GM21447 (cell line): ENCODE measurements around the gene PDX1.
A peak's percentile ranks its signal among the peaks of the same experiment; 100 is the strongest.
"Not testable (repeated sequence)": the region's sequence is repeated elsewhere in the genome, so short reads cannot be mapped to it uniquely, and the experiment has no call there.

Experiments used
- ATAC-seq: cut with Tn5 transposase; IDR thresholded peaks from one replicate; pipeline ENCODE4 v1.9.1; 2021; ENCODE audit not compliant: unreplicated experiment

The PDX1 gene

DNA sequence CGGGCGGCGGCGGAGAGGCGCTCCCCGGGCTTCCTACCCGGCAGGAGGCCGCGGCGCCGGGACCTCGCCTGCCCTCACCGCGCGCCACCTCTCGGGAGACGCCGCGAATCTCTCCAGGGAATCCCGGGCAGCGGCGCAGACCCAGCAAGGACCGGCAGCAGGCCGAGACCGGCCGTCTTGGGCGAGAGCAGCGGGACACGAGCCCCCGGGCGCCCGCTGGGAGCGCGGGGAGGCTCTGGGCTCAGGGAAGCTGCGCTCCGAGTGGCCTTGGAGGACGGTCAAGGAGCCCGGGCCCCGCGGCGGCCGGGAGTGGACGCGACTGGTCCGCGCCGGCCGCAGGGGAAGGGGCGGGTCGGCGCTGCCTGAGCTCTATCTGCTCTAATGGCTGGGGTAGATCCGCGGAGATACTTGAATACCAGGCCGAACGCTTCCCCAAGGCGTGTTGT lies 34.6 kb downstream of the PDX1 start:
- ATAC-seq, result peak; percentile 32

DNA sequence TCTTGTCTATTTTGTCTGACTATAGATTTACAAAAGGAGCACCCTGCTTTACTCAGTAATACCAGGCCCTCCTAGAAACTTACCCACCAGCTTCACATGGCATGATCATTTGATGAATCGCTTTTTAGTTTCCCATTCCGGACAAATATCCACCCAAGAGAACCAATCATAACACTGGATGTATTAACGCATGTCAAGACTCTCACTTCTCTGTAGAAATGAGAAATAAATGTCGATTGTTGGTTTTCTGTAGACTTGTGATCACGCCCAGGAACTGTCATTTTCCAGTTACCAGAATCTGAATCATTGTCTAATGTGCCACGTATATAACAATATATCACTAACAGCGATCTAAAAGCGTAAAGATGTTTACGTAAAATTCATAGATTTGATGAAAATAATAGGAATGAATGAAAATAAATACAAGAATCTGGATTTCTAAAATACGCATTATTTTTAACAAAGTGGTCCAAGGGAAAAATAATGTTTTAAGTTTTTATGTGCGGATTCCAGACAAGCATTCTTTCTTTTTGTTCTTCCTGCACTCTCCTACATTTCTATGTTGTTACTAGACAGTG lies 35.3 kb downstream of the PDX1 start:
- ATAC-seq, result no peak

DNA sequence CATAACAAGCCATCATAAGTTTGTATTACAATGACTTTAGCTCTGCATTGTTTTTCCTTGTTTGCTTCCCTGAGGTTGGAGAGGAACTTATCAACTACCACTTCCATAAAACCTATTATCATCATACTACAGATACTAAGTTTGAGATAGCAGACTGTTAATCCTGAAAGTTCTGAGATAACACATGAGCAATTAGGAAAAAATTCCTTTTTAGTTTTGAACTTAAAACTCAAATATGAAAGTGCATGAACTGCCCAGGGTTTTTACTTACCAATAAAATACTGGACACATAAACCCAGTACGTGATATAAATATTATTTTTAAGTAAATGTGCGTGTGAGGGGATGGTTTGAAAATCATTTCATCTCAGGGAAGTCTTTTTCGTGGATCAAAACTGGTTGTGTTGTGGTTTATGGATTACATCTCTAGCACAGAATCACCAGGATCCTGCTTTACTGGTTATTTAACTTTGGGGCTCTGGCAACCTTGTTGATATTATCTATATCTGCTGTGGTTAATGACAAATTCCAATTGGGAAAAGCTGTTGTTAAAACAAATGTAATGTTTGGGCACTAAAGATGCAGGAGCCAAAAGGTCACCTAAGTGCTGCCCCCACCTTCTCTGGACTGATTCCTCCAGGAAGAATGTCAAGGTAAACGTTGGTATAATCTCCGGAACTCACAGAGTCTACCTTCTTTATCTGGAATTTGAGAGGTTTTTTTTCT lies 36.9 kb downstream of the PDX1 start:
- no peak for ATAC-seq

DNA sequence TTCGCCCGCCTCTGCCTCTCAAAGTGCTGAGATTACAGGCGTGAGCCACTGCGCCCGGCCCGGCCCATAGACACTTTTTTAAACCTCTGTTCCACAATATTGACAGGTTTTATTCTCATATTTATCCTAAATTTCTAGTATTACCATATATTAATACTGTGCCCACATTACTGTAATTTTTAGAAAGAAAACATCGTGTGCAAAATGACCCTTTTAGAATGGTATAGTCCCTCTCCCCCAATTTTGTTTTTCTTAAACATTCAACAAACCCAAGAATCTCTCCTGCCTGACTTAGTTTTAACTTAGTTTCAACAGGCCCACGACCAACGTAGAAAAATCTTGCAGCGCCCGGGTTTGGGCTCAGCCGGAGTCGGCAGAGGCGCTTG lies 40.2 kb downstream of the PDX1 start:
- no peak for ATAC-seq

DNA sequence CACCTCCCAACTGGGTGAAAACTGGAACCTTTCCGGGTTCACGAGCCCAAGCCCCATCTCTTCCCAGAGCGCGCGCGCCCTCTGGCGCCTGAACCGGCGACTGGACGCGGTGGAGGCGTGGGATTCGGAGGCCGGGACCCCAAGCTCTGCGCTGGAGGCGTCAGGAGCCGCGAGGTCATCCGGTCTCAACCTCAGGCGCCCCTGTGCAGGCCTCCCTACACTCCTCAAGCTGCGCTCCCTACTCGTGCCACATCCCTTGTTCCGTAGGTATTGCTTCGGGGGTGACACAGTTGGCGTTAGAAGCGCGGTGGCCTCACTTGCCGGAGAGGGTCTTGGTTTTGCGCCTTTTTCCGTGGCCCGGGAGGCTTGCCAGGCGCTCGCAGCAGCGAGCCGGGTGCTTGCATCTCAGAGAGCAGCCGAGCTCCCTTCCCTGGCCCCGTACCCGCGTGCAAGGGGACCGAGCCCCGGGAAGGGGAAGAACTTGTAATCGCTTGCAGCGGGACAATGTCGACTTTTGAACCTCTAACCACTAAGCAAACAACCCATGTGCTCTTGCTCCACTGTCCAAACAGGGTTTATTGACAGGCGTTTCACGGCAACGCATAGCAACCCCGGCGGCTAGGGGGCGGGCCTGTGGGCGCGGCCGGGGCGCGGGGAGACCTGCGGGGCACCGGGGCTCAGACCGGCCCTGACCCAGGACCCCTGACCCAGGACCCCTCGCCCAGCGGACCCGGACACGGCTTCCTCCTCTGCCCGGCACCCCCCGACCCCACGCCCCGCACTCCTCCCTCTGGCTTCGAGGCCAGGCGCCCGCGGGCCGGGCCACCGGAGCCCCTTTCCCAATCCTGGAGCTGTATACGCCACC lies 40.8 kb downstream of the PDX1 start:
- ATAC-seq, result no peak

DNA sequence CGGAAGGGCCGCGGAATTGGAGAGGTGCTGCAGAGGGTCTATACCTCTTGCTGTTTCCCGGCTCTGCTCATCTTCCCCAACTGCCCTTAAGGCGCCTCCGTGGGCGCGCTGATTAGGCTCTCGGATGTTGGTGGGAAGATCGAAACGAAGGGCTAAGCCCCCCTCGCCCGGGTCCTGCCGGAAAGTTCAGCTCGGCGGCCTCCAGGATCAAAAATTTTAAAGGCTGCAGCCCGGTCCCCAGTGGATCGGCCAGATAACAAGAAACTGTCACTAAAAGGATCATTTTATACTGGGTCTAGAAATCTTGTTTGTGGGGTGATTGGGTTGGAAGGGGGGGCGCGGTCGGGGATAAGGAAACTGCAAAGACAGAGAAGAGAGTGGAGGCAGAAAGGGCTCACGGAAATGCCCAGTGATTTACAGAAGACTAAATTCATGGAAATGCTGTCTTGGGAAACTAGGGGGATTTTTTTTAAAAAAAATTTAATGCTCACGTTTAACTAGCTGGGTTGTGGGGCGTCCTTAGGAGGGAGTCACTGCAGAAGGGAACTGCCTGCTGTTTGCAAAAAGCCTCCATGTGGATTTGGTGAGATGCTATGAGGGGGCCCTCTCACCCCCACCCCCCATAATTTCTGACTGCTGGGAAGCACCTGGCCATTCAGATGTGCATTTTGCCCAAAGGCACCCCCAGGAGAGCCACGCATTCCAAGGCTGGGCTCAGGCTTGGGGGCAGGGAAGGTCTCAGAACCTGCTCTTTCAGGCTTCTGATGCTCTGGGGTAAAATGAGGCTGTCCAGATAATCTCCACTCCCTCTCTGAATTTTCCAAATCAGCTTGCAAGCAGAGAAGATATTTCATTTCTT lies 41.7 kb downstream of the PDX1 start:
- ATAC-seq, result no peak

DNA sequence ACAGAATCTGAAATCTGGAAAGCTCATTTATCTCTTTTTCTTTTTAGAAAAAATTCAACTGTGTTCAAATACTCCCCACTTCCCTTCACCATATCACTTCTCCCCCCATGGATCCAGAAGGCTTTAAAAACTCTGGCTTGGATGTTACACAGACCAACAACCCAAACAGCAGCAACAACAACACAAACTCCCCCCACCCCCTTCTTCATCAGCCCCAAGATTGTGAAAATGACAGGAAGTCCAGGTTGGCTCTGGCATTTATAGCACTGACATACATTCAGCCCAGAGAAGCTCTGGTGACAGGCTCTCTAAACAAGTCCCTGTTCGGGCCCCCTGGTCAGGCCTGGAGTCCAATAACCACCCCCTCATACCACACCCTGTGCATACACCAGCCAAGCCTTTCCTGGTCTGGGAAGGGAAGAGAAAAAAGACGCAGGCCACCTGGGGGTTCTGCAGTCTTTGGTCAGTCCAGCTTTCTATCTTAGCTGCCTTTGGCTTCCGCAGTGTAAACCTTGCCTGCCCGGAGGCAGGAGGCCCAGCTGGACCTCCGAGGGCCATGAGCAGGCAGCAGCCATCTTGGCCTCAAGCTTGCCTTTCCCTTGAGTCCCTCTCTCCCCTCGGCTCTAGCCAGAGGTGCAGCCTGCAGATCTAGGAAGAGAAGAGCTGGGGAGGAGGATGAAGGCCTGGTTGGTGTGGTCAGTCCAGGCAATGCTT lies 42.5 kb downstream of the PDX1 start:
- ATAC-seq, result no peak

DNA sequence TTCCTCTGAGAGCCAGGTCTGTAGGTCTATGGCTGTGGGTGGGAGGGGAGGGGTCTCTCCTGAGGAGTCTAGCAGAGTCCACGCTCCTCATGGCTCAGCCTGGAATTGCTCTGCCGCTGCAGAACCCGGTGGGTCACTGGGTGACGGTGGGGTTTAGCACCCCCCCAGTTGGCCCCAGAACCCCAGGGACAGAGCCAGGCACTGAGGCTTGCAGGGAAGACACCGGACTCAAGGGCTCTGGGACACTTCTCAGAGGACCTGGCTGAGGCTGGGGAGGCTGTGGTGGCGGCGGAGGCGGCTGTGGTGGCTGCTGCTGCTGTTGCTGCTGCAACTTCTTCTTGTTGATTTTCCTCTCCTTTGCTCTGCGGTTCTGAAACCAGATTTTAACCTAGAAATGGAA lies 43.2 kb downstream of the PDX1 start:
- no peak for ATAC-seq

DNA sequence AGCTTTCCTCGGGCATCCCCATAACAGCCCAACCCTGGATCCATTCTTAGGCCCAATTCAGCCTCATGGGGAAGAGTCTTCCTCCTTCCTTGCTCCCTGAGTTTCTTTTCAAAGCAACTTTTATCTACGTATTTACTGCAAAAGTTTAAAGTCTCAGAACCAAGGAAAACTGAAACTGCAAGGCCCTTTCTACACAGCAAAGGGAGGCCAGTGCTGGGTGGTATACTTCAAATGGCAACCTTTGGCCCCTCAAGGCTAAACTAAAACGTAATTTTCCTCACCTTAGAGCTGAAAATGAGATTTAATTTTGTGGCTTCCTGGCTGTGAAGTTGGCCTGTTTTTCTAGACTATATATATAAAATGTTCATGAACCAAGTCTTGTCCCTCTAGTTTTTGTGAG lies 43.7 kb downstream of the PDX1 start:
- no peak for ATAC-seq

DNA sequence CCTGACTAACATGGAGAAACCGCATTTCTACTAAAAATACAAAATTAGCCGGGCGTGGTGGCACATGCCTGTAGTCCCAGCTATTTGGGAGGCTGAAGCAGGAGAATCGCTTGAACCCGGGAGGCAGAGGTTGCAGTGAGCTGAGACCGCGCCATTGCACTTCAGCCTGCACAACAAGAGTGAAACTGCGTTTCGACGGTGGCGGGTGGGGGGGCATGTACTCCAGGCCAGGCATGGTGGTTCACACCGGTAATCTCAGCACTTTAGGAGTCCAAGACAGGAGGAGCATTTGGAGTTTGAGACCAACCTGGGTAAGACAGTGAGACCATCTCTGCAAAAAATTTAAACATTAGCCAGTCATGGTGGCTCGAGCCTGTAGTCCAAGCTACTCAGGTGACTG lies 44.4 kb downstream of the PDX1 start:
- ATAC-seq, result not testable (repeated sequence)

DNA sequence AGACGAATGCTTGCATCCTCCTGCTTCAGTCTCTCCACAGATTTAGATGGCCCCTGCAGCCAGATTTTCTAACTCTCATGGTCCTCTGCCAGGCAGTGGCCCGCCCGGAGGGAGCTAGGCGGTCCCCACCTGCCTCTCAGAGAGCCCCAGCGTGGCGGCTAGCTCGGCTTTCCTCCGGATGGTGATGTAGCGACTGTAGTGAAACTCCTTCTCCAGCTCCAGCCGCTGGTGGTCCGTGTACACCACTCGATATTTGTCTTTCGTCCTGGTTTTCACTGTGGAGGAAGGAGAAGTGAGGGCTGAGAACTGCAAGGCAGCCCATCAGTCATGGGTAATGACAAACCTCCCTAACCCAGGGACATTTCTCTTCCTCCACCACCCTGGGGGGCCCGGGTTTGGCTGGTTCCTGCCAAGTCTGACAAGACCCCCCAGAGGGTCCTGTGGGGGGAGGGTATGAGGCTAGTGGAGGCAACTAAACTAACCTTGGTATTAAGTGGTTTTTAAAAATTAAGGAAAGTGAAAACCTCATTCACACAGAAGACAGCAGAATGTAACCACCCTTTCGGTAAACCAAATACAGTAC lies 45.0 kb downstream of the PDX1 start:
- no peak for ATAC-seq

DNA sequence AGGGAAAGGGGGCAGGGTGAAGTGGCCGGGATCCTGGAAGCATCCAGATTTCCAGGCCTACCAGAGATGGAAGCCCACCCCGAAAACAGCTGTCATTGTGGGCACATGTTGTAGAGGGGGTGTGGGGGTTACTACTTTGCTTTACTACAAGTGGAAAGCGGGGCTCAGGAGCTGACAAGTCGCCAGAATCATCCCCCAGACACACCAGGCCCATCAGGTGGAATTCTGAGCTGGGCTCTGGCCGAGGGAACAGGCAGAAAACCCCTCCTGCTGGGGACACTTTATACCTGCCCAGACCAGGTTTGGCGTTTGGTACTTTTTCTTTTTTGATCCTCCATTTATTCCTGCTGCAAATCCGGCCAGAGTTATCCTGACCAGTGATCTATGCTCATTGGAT lies 45.5 kb downstream of the PDX1 start:
- ATAC-seq, result no peak

DNA sequence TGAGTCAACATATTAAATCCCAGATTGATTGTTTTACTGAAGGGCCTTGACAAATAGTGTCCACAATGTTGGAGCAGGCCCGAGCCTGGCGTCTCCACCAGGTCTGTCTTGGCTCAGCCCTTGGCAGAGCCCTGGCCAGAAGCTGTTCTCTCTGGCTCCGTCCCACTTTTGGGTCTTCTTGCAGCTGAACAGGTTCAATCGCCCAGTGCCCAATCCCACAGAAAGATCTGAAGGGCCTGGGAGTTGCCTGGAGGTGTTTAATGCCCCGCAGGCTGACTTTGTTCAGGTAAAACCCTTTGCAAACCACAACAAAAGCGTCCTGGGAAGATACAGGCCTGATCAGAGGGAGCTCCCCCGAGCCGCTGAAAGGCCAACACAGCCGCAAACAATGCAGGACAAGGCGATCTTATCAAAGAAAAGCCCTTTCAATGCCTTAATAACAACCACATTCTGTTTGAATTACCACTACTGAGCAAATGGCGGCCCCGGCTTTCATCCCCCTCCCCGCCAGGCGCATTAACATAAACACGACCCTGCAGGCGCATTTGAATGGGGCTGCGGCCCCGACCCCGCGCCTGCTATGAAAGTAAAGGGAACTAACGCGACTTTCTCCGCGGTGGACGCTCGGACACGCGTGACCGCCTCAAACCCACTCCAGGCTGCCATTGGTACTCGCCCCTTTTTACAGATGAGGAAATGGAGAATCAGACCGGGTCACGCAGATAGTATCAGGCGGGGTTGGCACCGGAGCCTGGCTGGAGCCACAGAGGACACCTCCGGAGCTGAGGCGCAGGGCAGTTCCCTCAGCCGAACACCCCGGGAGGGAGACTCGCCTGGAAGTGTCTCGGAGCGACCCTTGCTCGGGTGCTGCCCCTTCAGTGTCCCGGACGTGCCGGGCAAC lies 46.2 kb downstream of the PDX1 start:
- no peak for ATAC-seq

DNA sequence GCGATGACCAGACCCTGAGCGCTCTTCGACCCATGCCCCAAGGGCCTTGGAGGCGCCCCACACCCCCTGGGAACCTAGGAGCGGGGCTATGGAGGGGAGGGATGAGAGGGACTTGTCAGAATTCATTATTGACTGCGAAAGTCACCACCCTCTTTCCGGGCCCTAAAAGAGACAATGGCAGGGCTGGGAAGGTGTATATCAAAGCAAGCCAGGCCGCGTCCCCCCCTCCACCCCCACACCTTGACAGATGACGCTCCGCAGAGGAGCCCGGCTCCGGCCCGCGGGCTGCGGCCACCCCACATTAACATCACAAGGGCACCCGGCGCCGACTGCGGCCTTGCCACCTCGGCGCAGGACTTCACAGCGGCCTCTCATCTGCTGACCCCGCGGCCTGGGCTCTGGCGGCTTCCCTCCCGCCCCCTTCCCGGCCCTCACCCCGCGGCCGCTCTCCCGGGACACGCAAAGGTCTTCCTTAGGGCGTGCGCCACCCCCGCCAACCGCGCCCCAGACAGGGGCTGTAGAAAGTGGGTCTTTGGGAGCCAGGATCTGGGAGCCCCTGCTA lies 46.9 kb downstream of the PDX1 start:
- no peak for ATAC-seq

DNA sequence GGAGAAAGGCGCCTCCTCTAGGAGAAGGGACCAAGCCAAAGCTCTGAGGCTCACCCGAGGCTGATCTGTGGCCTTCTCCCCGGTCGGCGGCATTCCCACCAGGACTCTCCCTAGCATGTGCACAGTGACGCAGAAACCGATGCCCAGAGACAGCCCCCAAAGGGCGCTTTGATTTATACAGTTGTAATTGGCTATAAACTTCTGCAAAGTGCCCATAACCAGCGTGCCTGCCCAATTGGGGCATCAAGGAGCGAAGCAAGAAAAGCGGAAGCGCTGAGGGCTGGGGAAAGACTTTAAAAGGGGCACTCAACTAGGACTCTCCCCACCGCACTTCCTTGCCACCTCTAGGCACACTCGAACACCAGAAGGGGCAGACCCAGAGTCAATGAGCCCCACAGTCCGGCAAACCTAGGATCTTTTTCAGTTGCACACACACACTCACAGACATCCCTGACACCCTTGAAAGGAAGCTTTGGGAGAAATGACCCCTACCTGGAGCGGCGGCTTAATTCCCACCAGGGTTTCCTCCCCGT lies 47.5 kb downstream of the PDX1 start:
- ATAC-seq, result no peak

DNA sequence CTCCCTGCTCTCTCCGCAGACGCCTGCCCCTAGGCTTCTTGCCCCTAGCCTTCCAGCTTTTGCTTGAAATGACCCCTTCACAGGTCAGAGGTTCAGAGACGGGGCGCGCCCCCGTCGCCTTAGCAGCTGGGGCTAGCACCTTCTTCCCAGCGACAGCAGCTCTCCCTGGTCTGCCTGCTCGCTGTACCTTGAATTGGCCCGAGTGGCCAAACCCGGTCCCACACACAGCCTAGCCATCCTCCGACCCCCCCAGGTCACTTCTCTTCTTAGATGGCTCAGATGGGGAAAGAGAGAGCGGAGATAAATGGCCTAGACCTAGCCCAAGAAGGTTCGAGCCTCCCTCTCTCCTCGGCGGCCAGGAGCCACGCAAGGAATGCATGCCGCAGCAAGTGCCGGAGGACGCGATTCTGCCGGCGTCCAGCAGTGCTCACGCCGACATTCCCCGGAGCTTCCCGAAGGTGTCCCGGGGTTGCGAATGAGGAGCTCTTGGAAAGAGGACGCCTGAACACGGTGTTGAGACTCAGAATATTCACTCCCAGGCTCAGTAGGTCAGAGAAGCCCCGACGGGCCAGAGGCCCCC lies 48.0 kb downstream of the PDX1 start:
- ATAC-seq, result no peak

DNA sequence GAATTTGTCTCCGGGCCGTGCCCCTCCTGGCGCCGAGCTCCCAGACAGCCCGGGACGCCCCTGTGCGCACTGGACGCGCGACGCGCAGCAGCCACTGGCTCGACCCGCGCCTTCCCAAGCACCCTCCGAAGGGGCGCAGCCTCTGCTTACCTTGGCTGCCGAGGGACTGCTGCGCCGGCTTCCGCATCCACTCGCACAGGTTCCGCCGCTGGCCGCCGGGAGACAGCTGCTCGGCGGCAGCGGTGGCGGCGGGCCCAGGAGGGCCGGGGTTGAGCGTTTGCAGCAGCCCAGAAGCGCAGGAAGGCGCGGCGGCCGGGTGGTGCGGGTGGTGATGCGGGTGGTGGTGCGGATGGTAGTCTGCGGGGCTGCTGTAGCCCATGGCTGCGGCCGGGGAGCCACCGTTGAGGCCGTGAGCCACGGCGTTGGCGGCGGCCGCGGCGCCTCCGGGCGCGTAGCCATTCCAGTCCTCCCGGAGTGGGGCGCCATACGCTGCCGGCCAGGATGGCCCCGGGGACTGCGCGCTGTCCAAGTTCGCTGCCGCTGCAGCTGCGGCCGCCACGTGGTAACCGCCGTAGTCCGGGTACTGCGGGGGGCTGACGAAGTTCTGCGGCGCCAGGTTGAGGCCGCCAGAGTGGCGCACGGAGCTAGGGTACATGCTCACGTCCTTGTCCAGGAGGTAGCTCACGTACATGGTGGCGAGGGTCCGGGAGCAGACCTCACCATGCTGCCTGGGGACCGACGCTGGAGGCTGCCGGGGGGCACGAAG lies 48.7 kb downstream of the PDX1 start:
- ATAC-seq, result no peak
